Activated CD8-positive, alpha-beta T cell treated with anti-CD3 and anti-CD28 coated beads for 36 hours (primary cell): ENCODE measurements around the gene SHOC1. TPM values are rescaled to one million over a fixed set of nuclear protein-coding genes. Genes with fewer than 3 reads are reported as not detected.

ENCODE experiments used
- ATAC-seq: fragments of 200-7000 bp; cut with Tn5 transposase; one replicate; pipeline ENCODE4 v1.10.0; 2021; ENCODE audit warnings: mild to moderate bottlenecking, moderate library complexity
- CTCF ChIA-PET: fragments of 350-600 bp; sonication (Branson Sonifier 250); formaldehyde crosslinking; loops from one replicate; lab custom pipeline; 2021; ENCODE audit warnings: antibody characterized with exemption; lab: Charles Lee
- POLR2A ChIA-PET: fragments of 350-600 bp; sonication (Branson Sonifier 250); formaldehyde crosslinking; loops from one replicate; lab custom pipeline; 2021; ENCODE audit warnings: antibody characterized with exemption; lab: Charles Lee
- DNase-seq: peaks from one replicate; pipeline ENCODE4 v3.0.0-alpha.2; 2020
- H3K27ac Mint-ChIP-seq: one replicate; pipeline ENCODE4 v1.8.0; 2021; ENCODE audit warnings: mild to moderate bottlenecking, mixed read lengths
- H3K27me3 Mint-ChIP-seq: one replicate; pipeline ENCODE4 v1.8.0; 2021; ENCODE audit warnings: mixed read lengths
- H3K36me3 Mint-ChIP-seq: one replicate; pipeline ENCODE4 v1.8.0; 2021; ENCODE audit warnings: low read depth, mixed read lengths
- H3K4me1 Mint-ChIP-seq: one replicate; pipeline ENCODE4 v1.8.0; 2021; ENCODE audit warnings: low read depth, mixed read lengths
- H3K4me3 Mint-ChIP-seq: one replicate; pipeline ENCODE4 v1.8.0; 2021; ENCODE audit warnings: mild to moderate bottlenecking, moderate library complexity, mixed read lengths
- H3K9me3 Mint-ChIP-seq: one replicate; pipeline ENCODE4 v1.8.0; 2021; ENCODE audit warnings: mixed read lengths
- CTCF ChIP-seq: fragments of 200-600 bp; IDR thresholded peaks from one replicate; pipeline ENCODE4 v1.8.0; 2022; ENCODE audit warnings: antibody characterized with exemption, mild to moderate bottlenecking
- intact Hi-C: fragments of 100-400 bp; cut with micrococcal nuclease; formaldehyde crosslinking; loops from one replicate; pipeline ENCODE4 v1.10.0; 2022
- total RNA-seq, 2 experiments: library from RNA; stranded (reverse); gene quantifications; one replicate each; pipeline ENCODE4 v1.2.3, GENCODE V29; 2021

Gene SHOC1
- total RNA-seq, 2 experiments from 2014 or later = not detected

GRCh38 chr9:111789881-111790280, 4.9 kb downstream of the SHOC1 start:
- Mint-ChIP-seq H3K27ac (no peak overlapping the region), H3K36me3 (no peaks in the 10 kb centered on the region), H3K27me3 (no peaks in the 10 kb centered on the region), H3K4me1 (no peaks in the 10 kb centered on the region), H3K9me3 (peaks cover 6% of the 10 kb centered on the region), H3K4me3 (no peak overlapping the region)
- ATAC-seq (no peak), DNase-seq (no peak)
- ChIA-PET CTCF (no interaction called here), POLR2A (no interaction called here)
- intact Hi-C loops = no loop called here
- no peak for TF ChIP-seq CTCF

- H3K4me1 Mint-ChIP-seq = peaks cover 2% of the 10 kb centered on the region
- no peaks in the 10 kb centered on the region for H3K27me3 Mint-ChIP-seq
- no peak overlapping the region for H3K27ac Mint-ChIP-seq
- ChIA-PET CTCF (interaction anchor here (1.2 to 1.6 kb wide), 2 partner anchors 268 to 291 kb away, joined by 3 to 5 read pairs; no protein-coding TSS in a partner anchor), POLR2A (no interaction called here)
- H3K4me3 Mint-ChIP-seq = no peak overlapping the region
- intact Hi-C loops = no loop called here
- DNase-seq (no peak), ATAC-seq (no peak)
- H3K9me3 Mint-ChIP-seq = peaks cover 6% of the 10 kb centered on the region
- no peaks in the 10 kb centered on the region for H3K36me3 Mint-ChIP-seq
- TF ChIP-seq CTCF = no peak
These were observed 10.9 kb downstream of the SHOC1 start for GRCh38 chr9:111783857-111784256.

- CTCF ChIA-PET = interaction anchor here (1.6 kb wide), 1 partner anchor 291 kb away, joined by 5 read pairs; no protein-coding TSS in a partner anchor
- peaks cover 6% of the 10 kb centered on the region for H3K9me3 Mint-ChIP-seq
These were observed 11.3 kb downstream of the SHOC1 start for GRCh38 chr9:111783424-111783823.

GRCh38 chr9:111766066-111766465, 28.7 kb downstream of the SHOC1 start:
- no peak overlapping the region for H3K4me3 Mint-ChIP-seq
- CTCF ChIA-PET = interaction anchor here (2.7 kb wide), 1 partner anchor 309 kb away, joined by 10 read pairs; no protein-coding TSS in a partner anchor

More at GRCh38 chr9:111783424-111783823, 11.3 kb downstream of the SHOC1 start:
- Mint-ChIP-seq H3K4me1 (peaks cover 2% of the 10 kb centered on the region), H3K4me3 (no peak overlapping the region), H3K36me3 (no peaks in the 10 kb centered on the region), H3K27me3 (no peaks in the 10 kb centered on the region), H3K27ac (no peak overlapping the region)
- DNase-seq (no peak), ATAC-seq (no peak)
- TF ChIP-seq CTCF = no peak
- POLR2A ChIA-PET = no interaction called here
- intact Hi-C loops = no loop called here

More at GRCh38 chr9:111766066-111766465, 28.7 kb downstream of the SHOC1 start:
- no peak for DNase-seq
- no peaks in the 10 kb centered on the region for H3K27me3 Mint-ChIP-seq
- no peak for ATAC-seq
- peaks cover 11% of the 10 kb centered on the region for H3K9me3 Mint-ChIP-seq
- peaks cover 5% of the 10 kb centered on the region for H3K4me1 Mint-ChIP-seq
- POLR2A ChIA-PET = interaction anchor here (1.0 kb wide), 1 partner anchor 8 kb away, joined by 3 read pairs; no protein-coding TSS in a partner anchor
- no peak for TF ChIP-seq CTCF
- peaks cover 8% of the 10 kb centered on the region for H3K36me3 Mint-ChIP-seq
- intact Hi-C loops = loop anchor here (10.0 kb wide), 1 partner anchor 149 kb away; no protein-coding TSS in a partner anchor
- H3K27ac Mint-ChIP-seq = no peak overlapping the region
